ENCODE results near the gene IL1F10.

Gene IL1F10

DNA sequence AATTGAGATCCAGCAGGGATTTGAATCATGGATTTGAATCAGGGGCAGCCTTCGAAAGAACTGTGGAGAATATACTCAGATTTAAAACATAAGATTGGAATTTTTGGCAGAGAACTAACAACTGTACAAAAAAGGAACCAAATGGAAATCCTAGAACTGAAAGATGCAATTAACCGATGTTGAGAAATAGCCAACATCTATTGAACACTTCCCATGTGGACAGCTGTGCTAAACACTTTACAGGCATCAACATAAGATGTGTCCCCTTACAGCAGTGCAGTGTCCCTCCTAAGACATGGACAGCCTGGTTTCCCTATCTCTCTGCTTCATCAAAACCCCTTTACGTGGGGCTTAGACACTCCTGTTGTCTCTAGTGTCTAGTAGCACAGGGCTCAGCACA, 56.0 kb downstream of the IL1F10 start:
- TF ChIP-seq, protein P1, sequence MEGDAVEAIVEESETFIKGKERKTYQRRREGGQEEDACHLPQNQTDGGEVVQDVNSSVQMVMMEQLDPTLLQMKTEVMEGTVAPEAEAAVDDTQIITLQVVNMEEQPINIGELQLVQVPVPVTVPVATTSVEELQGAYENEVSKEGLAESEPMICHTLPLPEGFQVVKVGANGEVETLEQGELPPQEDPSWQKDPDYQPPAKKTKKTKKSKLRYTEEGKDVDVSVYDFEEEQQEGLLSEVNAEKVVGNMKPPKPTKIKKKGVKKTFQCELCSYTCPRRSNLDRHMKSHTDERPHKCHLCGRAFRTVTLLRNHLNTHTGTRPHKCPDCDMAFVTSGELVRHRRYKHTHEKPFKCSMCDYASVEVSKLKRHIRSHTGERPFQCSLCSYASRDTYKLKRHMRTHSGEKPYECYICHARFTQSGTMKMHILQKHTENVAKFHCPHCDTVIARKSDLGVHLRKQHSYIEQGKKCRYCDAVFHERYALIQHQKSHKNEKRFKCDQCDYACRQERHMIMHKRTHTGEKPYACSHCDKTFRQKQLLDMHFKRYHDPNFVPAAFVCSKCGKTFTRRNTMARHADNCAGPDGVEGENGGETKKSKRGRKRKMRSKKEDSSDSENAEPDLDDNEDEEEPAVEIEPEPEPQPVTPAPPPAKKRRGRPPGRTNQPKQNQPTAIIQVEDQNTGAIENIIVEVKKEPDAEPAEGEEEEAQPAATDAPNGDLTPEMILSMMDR (conservative IDR thresholded peaks at IDR 0.05; ENCODE audit: low read depth, low read length): no peak
- DNase-seq (ENCODE audit: low read depth): no peak
- no peak overlapping the region for H3K4me3 ChIP-seq (ENCODE audit: low read depth, low read length)

DNA sequence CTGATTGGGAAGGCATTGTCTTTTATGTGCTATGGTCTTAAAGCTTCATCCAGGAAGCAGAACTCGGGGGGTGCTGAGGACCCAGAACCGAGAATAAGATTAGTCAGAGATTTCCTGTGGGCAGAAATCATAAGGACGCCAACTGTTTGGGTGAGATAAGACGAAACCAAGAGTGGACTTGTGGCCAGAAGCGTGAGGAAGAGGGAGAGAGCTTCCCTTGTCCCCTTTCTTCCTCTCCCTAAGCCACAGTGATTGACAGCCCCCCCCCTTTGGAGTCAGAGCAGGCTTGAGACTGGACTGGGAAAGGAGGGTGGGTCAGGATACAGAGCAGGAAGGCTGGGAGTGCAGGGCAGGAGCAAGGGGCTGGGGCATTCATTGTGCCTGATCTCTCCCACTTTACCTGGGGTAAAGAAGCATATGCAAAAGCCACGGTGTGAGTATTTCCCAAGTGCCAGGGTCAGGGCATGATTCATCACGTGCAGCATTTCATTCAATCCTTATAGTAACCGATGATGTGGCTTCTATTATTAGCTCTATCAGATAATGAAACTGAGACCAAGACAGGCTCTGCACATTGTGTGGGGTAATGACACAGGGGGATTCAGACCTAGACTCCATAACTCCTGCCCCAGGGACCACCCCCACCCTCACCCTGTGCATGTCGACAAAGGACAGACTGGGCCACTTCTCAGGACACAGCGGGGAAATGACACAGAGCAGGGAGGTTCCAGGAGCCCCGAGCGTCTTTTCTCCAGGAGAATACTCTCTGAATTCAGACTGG, 56.6 kb downstream of the IL1F10 start:
- peak; percentile 36 for DNase-seq (ENCODE audit: low read depth)

More for the DNA sequence above, 56.6 kb downstream of the IL1F10 start:
- TF ChIP-seq, protein P1 (conservative IDR thresholded peaks at IDR 0.05; ENCODE audit: low read depth, low read length): no peak
- no peak overlapping the region for H3K4me3 ChIP-seq (ENCODE audit: low read depth, low read length)
